Measurements from ENCODE around the gene TRIB2.

Gene TRIB2

GRCh38 chr2:12718711-12719399, 2.1 kb downstream of the TRIB2 start:
- FAIRE-seq (no peak), DNase-seq (ENCODE audit: extremely low spot score, insufficient read length, low read depth) (no peak)

GRCh38 chr2:12719400-12720277, 2.9 kb downstream of the TRIB2 start:
- FAIRE-seq: no peak
- DNase-seq (ENCODE audit: extremely low spot score, insufficient read length, low read depth): no peak

- no peak for DNase-seq (ENCODE audit: extremely low spot score, insufficient read length, low read depth)
- FAIRE-seq: no peak
These were observed 3.5 kb downstream of the TRIB2 start for GRCh38 chr2:12720278-12720620.

GRCh38 chr2:12720754-12721378, 4.1 kb downstream of the TRIB2 start:
- no peak for DNase-seq (ENCODE audit: extremely low spot score, insufficient read length, low read depth)
- no peak for FAIRE-seq

GRCh38 chr2:12721566-12722446, 5.1 kb downstream of the TRIB2 start:
- no peak for DNase-seq (ENCODE audit: extremely low spot score, insufficient read length, low read depth)

GRCh38 chr2:12722447-12723316, 5.9 kb downstream of the TRIB2 start:
- DNase-seq (ENCODE audit: extremely low spot score, insufficient read length, low read depth) (no peak), FAIRE-seq (no peak)

More at GRCh38 chr2:12721566-12722446, 5.1 kb downstream of the TRIB2 start:
- no peak for FAIRE-seq

GRCh38 chr2:12723736-12724463, 7.2 kb downstream of the TRIB2 start:
- no peak for FAIRE-seq
- no peak for DNase-seq (ENCODE audit: extremely low spot score, insufficient read length, low read depth)

- no peak for DNase-seq (ENCODE audit: extremely low spot score, insufficient read length, low read depth)
These were observed 8.8 kb downstream of the TRIB2 start for GRCh38 chr2:12725233-12726187.

GRCh38 chr2:12726271-12726670, 9.5 kb downstream of the TRIB2 start:
- FAIRE-seq (no peak), DNase-seq (ENCODE audit: extremely low spot score, insufficient read length, low read depth) (no peak)

More at GRCh38 chr2:12725233-12726187, 8.8 kb downstream of the TRIB2 start:
- FAIRE-seq: no peak

- no peak for DNase-seq (ENCODE audit: extremely low spot score, insufficient read length, low read depth)
- no peak for FAIRE-seq
These were observed 10.3 kb downstream of the TRIB2 start for GRCh38 chr2:12727065-12727464.

- DNase-seq (ENCODE audit: extremely low spot score, insufficient read length, low read depth) (no peak), FAIRE-seq (no peak)
These were observed 10.9 kb downstream of the TRIB2 start for GRCh38 chr2:12727641-12728040.

- DNase-seq (ENCODE audit: extremely low spot score, insufficient read length, low read depth) (no peak), FAIRE-seq (peak; percentile 89)
These were observed 11.6 kb downstream of the TRIB2 start for GRCh38 chr2:12728221-12728777.

- FAIRE-seq: no peak
- no peak for DNase-seq (ENCODE audit: extremely low spot score, insufficient read length, low read depth)
These were observed 13.5 kb downstream of the TRIB2 start for GRCh38 chr2:12730265-12730664.

- FAIRE-seq: no peak
- no peak for DNase-seq (ENCODE audit: extremely low spot score, insufficient read length, low read depth)
These were observed 15.1 kb downstream of the TRIB2 start for GRCh38 chr2:12731701-12732280.

GRCh38 chr2:12732651-12733050, 15.9 kb downstream of the TRIB2 start:
- no peak for FAIRE-seq

GRCh38 chr2:12733846-12734245, 17.1 kb downstream of the TRIB2 start:
- no peak for FAIRE-seq
- no peak for DNase-seq (ENCODE audit: extremely low spot score, insufficient read length, low read depth)

More at GRCh38 chr2:12732651-12733050, 15.9 kb downstream of the TRIB2 start:
- no peak for DNase-seq (ENCODE audit: extremely low spot score, insufficient read length, low read depth)
